ENCODE results near the gene SRRM1. TPM values are rescaled to one million over a fixed set of nuclear protein-coding genes. Genes with fewer than 3 reads are reported as not detected.

Gene SRRM1
- total and polyA plus RNA-seq, 9 of the 15 experiments (the other 6 are each of a cell fraction or from before 2014, with no cell fraction given) = 54.5 to 268 (median 115) TPM

DNA sequence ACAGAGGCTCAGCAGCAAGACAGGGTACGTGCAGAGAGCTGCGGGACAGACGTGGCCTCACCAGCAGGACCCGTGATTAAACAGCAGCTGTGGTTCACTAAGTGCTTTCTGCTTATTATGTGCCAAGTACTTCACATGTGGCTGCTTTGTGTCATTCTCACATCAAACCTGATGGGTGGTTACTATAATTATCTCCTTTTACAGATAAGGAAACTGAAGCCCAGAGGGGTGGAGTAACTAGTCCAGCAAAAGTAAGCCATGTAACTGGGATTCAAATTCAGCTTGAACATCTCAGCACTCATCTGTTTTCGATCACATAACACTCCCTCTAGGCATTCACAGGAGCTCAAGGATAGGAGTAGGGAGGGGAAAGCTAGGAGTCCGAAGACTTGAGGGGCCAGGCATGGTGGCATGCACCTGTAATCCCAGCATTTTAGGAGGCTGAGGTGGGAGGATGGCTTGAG lies 51.3 kb downstream of the SRRM1 start (continued):
- TF ChIP-seq, protein P1, sequence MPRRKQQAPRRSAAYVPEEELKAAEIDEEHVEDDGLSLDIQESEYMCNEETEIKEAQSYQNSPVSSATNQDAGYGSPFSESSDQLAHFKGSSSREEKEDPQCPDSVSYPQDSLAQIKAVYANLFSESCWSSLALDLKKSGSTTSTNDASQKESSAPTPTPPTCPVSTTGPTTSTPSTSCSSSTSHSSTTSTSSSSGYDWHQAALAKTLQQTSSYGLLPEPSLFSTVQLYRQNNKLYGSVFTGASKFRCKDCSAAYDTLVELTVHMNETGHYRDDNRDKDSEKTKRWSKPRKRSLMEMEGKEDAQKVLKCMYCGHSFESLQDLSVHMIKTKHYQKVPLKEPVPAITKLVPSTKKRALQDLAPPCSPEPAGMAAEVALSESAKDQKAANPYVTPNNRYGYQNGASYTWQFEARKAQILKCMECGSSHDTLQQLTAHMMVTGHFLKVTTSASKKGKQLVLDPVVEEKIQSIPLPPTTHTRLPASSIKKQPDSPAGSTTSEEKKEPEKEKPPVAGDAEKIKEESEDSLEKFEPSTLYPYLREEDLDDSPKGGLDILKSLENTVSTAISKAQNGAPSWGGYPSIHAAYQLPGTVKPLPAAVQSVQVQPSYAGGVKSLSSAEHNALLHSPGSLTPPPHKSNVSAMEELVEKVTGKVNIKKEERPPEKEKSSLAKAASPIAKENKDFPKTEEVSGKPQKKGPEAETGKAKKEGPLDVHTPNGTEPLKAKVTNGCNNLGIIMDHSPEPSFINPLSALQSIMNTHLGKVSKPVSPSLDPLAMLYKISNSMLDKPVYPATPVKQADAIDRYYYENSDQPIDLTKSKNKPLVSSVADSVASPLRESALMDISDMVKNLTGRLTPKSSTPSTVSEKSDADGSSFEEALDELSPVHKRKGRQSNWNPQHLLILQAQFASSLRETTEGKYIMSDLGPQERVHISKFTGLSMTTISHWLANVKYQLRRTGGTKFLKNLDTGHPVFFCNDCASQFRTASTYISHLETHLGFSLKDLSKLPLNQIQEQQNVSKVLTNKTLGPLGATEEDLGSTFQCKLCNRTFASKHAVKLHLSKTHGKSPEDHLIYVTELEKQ (CRISPR knock-in tag; IDR thresholded peaks at IDR 0.05) = no peak
- TF ChIP-seq NR1H2 (CRISPR knock-in tag; IDR thresholded peaks at IDR 0.05) = 0 out of 2 replicates have a peak, but pooled peaks have one; percentile 50
- TF ChIP-seq TBL1XR1 (IDR thresholded peaks at IDR 0.05; ENCODE audit: low read length in 2 of 2) = 0 out of 4 replicates have a peak, but pooled peaks of 1 of the 2 experiments have one; percentile 7
- TF ChIP-seq, protein P2, sequence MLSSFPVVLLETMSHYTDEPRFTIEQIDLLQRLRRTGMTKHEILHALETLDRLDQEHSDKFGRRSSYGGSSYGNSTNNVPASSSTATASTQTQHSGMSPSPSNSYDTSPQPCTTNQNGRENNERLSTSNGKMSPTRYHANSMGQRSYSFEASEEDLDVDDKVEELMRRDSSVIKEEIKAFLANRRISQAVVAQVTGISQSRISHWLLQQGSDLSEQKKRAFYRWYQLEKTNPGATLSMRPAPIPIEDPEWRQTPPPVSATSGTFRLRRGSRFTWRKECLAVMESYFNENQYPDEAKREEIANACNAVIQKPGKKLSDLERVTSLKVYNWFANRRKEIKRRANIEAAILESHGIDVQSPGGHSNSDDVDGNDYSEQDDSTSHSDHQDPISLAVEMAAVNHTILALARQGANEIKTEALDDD (IDR thresholded peaks at IDR 0.05) = peak; percentile 95
- TF ChIP-seq POLR2H (tag; IDR thresholded peaks at IDR 0.05; ENCODE audit: low read depth) = no peak
- TF ChIP-seq, protein P3, sequence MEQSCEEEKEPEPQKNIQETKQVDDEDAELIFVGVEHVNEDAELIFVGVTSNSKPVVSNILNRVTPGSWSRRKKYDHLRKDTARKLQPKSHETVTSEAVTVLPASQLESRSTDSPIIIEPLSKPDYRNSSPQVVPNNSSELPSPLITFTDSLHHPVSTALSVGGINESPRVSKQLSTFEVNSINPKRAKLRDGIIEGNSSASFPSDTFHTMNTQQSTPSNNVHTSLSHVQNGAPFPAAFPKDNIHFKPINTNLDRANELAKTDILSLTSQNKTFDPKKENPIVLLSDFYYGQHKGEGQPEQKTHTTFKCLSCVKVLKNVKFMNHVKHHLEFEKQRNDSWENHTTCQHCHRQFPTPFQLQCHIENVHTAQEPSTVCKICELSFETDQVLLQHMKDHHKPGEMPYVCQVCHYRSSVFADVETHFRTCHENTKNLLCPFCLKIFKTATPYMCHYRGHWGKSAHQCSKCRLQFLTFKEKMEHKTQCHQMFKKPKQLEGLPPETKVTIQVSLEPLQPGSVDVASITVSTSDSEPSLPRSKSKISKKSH (CRISPR knock-in tag; IDR thresholded peaks at IDR 0.05) = no peak
- TF ChIP-seq, protein P4, sequence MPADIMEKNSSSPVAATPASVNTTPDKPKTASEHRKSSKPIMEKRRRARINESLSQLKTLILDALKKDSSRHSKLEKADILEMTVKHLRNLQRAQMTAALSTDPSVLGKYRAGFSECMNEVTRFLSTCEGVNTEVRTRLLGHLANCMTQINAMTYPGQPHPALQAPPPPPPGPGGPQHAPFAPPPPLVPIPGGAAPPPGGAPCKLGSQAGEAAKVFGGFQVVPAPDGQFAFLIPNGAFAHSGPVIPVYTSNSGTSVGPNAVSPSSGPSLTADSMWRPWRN (IDR thresholded peaks at IDR 0.05; ENCODE audit: low read depth) = no peak
- TF ChIP-seq, protein P5, sequence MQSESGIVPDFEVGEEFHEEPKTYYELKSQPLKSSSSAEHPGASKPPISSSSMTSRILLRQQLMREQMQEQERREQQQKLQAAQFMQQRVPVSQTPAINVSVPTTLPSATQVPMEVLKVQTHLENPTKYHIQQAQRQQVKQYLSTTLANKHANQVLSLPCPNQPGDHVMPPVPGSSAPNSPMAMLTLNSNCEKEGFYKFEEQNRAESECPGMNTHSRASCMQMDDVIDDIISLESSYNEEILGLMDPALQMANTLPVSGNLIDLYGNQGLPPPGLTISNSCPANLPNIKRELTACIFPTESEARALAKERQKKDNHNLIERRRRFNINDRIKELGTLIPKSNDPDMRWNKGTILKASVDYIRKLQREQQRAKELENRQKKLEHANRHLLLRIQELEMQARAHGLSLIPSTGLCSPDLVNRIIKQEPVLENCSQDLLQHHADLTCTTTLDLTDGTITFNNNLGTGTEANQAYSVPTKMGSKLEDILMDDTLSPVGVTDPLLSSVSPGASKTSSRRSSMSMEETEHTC (IDR thresholded peaks at IDR 0.05) = peak; percentile 40; the same call in 1 of the 2 replicates
- TF ChIP-seq XRCC5 (IDR thresholded peaks at IDR 0.05; ENCODE audit: low read depth, low read length) = no peak
- TF ChIP-seq SOX6 (IDR thresholded peaks at IDR 0.05) = peak; percentile 47; the same call in 1 of the 2 replicates
- TF ChIP-seq ATF7 (IDR thresholded peaks at IDR 0.05) = 0 out of 2 replicates have a peak, but pooled peaks have one; percentile 26
- no peak for TF ChIP-seq ADNP (tag; IDR thresholded peaks at IDR 0.05)
- TF ChIP-seq ERF (CRISPR knock-in tag; IDR thresholded peaks at IDR 0.05) = 0 out of 2 replicates have a peak, but pooled peaks have one; percentile 47
- TF ChIP-seq, protein P6, sequence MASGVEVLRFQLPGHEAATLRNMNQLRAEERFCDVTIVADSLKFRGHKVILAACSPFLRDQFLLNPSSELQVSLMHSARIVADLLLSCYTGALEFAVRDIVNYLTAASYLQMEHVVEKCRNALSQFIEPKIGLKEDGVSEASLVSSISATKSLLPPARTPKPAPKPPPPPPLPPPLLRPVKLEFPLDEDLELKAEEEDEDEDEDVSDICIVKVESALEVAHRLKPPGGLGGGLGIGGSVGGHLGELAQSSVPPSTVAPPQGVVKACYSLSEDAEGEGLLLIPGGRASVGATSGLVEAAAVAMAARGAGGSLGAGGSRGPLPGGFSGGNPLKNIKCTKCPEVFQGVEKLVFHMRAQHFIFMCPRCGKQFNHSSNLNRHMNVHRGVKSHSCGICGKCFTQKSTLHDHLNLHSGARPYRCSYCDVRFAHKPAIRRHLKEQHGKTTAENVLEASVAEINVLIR (CRISPR knock-in tag; IDR thresholded peaks at IDR 0.05) = no peak
- TF ChIP-seq HDAC3 (IDR thresholded peaks at IDR 0.05; ENCODE audit: borderline replicate concordance, partially characterized antibody) = no peak
- TF ChIP-seq MEF2D (tag; conservative IDR thresholded peaks at IDR 0.05; ENCODE audit: low read depth) = peak; percentile 91
- TF ChIP-seq YY1 (IDR thresholded peaks at IDR 0.05; ENCODE audit: borderline replicate concordance in 1 of 3, control insufficient read depth in 1 of 3, extremely low read depth in 1 of 3, insufficient read depth in 3 of 3, insufficient read length in 1 of 3, insufficient replicate concordance in 2 of 3, low read depth in 1 of 3, low read length in 2 of 3) = no peak
- TF ChIP-seq ZKSCAN8 (CRISPR knock-in tag; IDR thresholded peaks at IDR 0.05) = no peak
